ENCODE results near the gene GRAP2.

The GRAP2 gene

GRCh38 chr22:40009292-40009774 lies 108.4 kb downstream of the GRAP2 start:
- no peak overlapping the region for H2AFZ ChIP-seq (ENCODE audit: low read length)
- no peak for TF ChIP-seq CTCF (conservative IDR thresholded peaks at IDR 0.05; ENCODE audit: low read length)
- H3K4me3 ChIP-seq (ENCODE audit: low read length, poor library complexity, severe bottlenecking) = no peak overlapping the region
- no peaks in the 10 kb centered on the region for H3K9me3 ChIP-seq (ENCODE audit: insufficient read depth, low read depth, low read length)
- no peak overlapping the region for H3K4me2 ChIP-seq (ENCODE audit: low read depth, low read length, poor library complexity, severe bottlenecking)
- H4K20me1 ChIP-seq (ENCODE audit: insufficient read depth, low read length, poor library complexity, severe bottlenecking) = no peaks in the 10 kb centered on the region
- no peak overlapping the region for H3K9ac ChIP-seq (ENCODE audit: low read depth, low read length, poor library complexity, severe bottlenecking)
- H3K36me3 ChIP-seq (ENCODE audit: insufficient read depth, low read length) = no peaks in the 10 kb centered on the region
- no peaks in the 10 kb centered on the region for H3K9me2 ChIP-seq (replicated peaks; ENCODE audit: low read depth, low read length)
- H3K79me2 ChIP-seq (ENCODE audit: insufficient read depth, low read length) = no peaks in the 10 kb centered on the region
- H3F3A ChIP-seq (ENCODE audit: low read depth) = no peaks in the 10 kb centered on the region
- H3K4me1 ChIP-seq (ENCODE audit: insufficient read depth, low read length, poor library complexity, severe bottlenecking) = peaks cover 2% of the 10 kb centered on the region
- H3K27me3 ChIP-seq (ENCODE audit: insufficient read depth, low read length, poor library complexity, severe bottlenecking) = no peaks in the 10 kb centered on the region

- Histone ChIP-seq H3K9ac (ENCODE audit: low read depth, low read length, poor library complexity, severe bottlenecking) (no peak overlapping the region), H3F3A (ENCODE audit: low read depth) (no peaks in the 10 kb centered on the region), H3K36me3 (ENCODE audit: insufficient read depth, low read length) (no peaks in the 10 kb centered on the region), H3K4me1 (ENCODE audit: insufficient read depth, low read length, poor library complexity, severe bottlenecking) (peaks cover 2% of the 10 kb centered on the region), H3K4me2 (ENCODE audit: low read depth, low read length, poor library complexity, severe bottlenecking) (no peak overlapping the region), H3K79me2 (ENCODE audit: insufficient read depth, low read length) (no peaks in the 10 kb centered on the region), H3K4me3 (ENCODE audit: low read length, poor library complexity, severe bottlenecking) (no peak overlapping the region), H3K27me3 (ENCODE audit: insufficient read depth, low read length, poor library complexity, severe bottlenecking) (no peaks in the 10 kb centered on the region), H2AFZ (ENCODE audit: low read length) (no peak overlapping the region), H3K9me3 (ENCODE audit: insufficient read depth, low read depth, low read length) (no peaks in the 10 kb centered on the region), H3K9me2 (replicated peaks; ENCODE audit: low read depth, low read length) (no peaks in the 10 kb centered on the region), H4K20me1 (ENCODE audit: insufficient read depth, low read length, poor library complexity, severe bottlenecking) (no peaks in the 10 kb centered on the region)
- TF ChIP-seq CTCF (conservative IDR thresholded peaks at IDR 0.05; ENCODE audit: low read length) (no peak), EZH2phosphoT487 (IDR thresholded peaks at IDR 0.05; ENCODE audit: borderline replicate concordance) (no peak)
Measured at GRCh38 chr22:40009951-40010671, 109.2 kb downstream of the GRAP2 start.

GRCh38 chr22:40010746-40011145 lies 109.9 kb downstream of the GRAP2 start:
- Histone ChIP-seq H3K9me3 (ENCODE audit: insufficient read depth, low read depth, low read length) (no peaks in the 10 kb centered on the region), H3K4me2 (ENCODE audit: low read depth, low read length, poor library complexity, severe bottlenecking) (no peak overlapping the region), H3K4me3 (ENCODE audit: low read length, poor library complexity, severe bottlenecking) (no peak overlapping the region), H3K4me1 (ENCODE audit: insufficient read depth, low read length, poor library complexity, severe bottlenecking) (peaks cover 2% of the 10 kb centered on the region), H3K79me2 (ENCODE audit: insufficient read depth, low read length) (no peaks in the 10 kb centered on the region), H3K9ac (ENCODE audit: low read depth, low read length, poor library complexity, severe bottlenecking) (no peak overlapping the region), H3K36me3 (ENCODE audit: insufficient read depth, low read length) (no peaks in the 10 kb centered on the region), H3K27me3 (ENCODE audit: insufficient read depth, low read length, poor library complexity, severe bottlenecking) (no peaks in the 10 kb centered on the region), H3F3A (ENCODE audit: low read depth) (no peaks in the 10 kb centered on the region), H2AFZ (ENCODE audit: low read length) (no peak overlapping the region), H4K20me1 (ENCODE audit: insufficient read depth, low read length, poor library complexity, severe bottlenecking) (no peaks in the 10 kb centered on the region), H3K9me2 (replicated peaks; ENCODE audit: low read depth, low read length) (no peaks in the 10 kb centered on the region)
- TF ChIP-seq CTCF (conservative IDR thresholded peaks at IDR 0.05; ENCODE audit: low read length) = no peak
- no peak for TF ChIP-seq EZH2phosphoT487 (IDR thresholded peaks at IDR 0.05; ENCODE audit: borderline replicate concordance)

Measured in Loucy (cell line).